HepG2 (cell line): ENCODE measurements around the gene EDC3. TPM values are rescaled to one million over a fixed set of nuclear protein-coding genes. Genes with fewer than 3 reads are reported as not detected.
A peak's percentile ranks its signal among the peaks of the same experiment; 100 is the strongest.

Experiments
- ARNT ChIP-seq: fragments of 450-650 bp; IDR thresholded peaks from 2 replicates; pipeline ENCODE4 v1.6.1; 2017
- DMAP1 ChIP-seq: IDR thresholded peaks from 2 replicates; pipeline ENCODE4 v1.6.1; 2016
- EED ChIP-seq: sonication (generic); formaldehyde crosslinking; IDR thresholded peaks from 2 replicates; pipeline ENCODE4 v1.5.0; 2020; ENCODE audit warnings: mild to moderate bottlenecking, missing genetic modification reagents
- FIP1L1 ChIP-seq: fragments of 200-400 bp; formaldehyde crosslinking; IDR thresholded peaks from 2 replicates; pipeline ENCODE4 v1.6.1; 2018; ENCODE audit warnings: low read depth, mild to moderate bottlenecking, low read length, moderate library complexity, borderline replicate concordance; ENCODE audit not compliant: insufficient read depth
- FOXA3 ChIP-seq: IDR thresholded peaks from 2 replicates; pipeline ENCODE4 v1.6.1; 2016; ENCODE audit warnings: missing genetic modification reagents, missing compliant biosample characterization
- HMG20B ChIP-seq: conservative IDR thresholded peaks from 2 replicates; pipeline ENCODE4 v1.6.1; 2016; ENCODE audit warnings: missing genetic modification reagents, missing compliant biosample characterization
- TAF15 ChIP-seq: fragments of 200-400 bp; formaldehyde crosslinking; IDR thresholded peaks from one replicate; pipeline ENCODE4 v1.6.1; 2018; ENCODE audit warnings: mild to moderate bottlenecking, low read depth, low read length; ENCODE audit not compliant: poor library complexity, severe bottlenecking
- U2AF1 ChIP-seq: fragments of 200-400 bp; formaldehyde crosslinking; optimal IDR thresholded peaks from 2 replicates; pipeline ENCODE3; 2017; ENCODE audit warnings: mild to moderate bottlenecking, low read depth, low read length
- ZEB1 ChIP-seq: IDR thresholded peaks from 2 replicates; pipeline ENCODE4 v1.6.1; 2012; ENCODE audit warnings: mild to moderate bottlenecking, low read depth, inconsistent platforms; ENCODE audit not compliant: insufficient replicate concordance
- ZFP36L1 ChIP-seq: sonication (generic); formaldehyde crosslinking; IDR thresholded peaks from 2 replicates; pipeline ENCODE4 v1.8.0; 2022; ENCODE audit warnings: mild to moderate bottlenecking, missing genetic modification reagents, moderate library complexity
- ZKSCAN8 ChIP-seq: IDR thresholded peaks from 2 replicates; pipeline ENCODE4 v1.6.1; 2016; ENCODE audit warnings: borderline replicate concordance, missing genetic modification reagents, missing compliant biosample characterization
- ZNF34 ChIP-seq: sonication (generic); formaldehyde crosslinking; IDR thresholded peaks from 2 replicates; pipeline ENCODE4 v1.4.0; 2020; ENCODE audit warnings: mild to moderate bottlenecking, missing genetic modification reagents, borderline replicate concordance
- ZNF816 ChIP-seq: sonication (generic); formaldehyde crosslinking; IDR thresholded peaks from 2 replicates; pipeline ENCODE4 v1.8.0; 2022; ENCODE audit warnings: missing genetic modification reagents, mild to moderate bottlenecking, borderline replicate concordance
- ZSCAN25 ChIP-seq: sonication (generic); formaldehyde crosslinking; IDR thresholded peaks from 2 replicates; pipeline ENCODE4 v1.8.0; 2022; ENCODE audit warnings: mild to moderate bottlenecking, missing genetic modification reagents
- polyA plus RNA-seq, 8 experiments: library from polyadenylated mRNA; depleted of rRNA in 3 of 8; stranded (reverse) in 7 of 8; unstranded in 1 of 8; fragments of >200 nt; fragmentation: Illumina TruSeq in 4 of 8; extraction: Trizol in 4 of 8; gene quantifications; 2 replicates each; pipeline versions ENCODE4 v1.2.1 to v1.2.3, GENCODE V29; 2011 to 2016; ENCODE audit warnings: low read depth in 4 of 8, missing spikeins in 1 of 8, mixed read lengths in 1 of 8; ENCODE audit not compliant: insufficient read depth in 1 of 8
- total RNA-seq, 5 experiments: library from RNA; depleted of rRNA; stranded (reverse); fragments of >200 nt; fragmentation: Illumina TruSeq; extraction: Trizol; gene quantifications; 2 replicates each; pipeline ENCODE4 v1.2.3, GENCODE V29; 2016; ENCODE audit warnings: low read depth in 1 of 5
- TF ChIP-seq, protein P1 (sequence below): sonication (generic); IDR thresholded peaks from 2 replicates; pipeline ENCODE4 v1.6.1; 2016; ENCODE audit warnings: low read depth, borderline replicate concordance
- TF ChIP-seq, protein P2 (sequence below): IDR thresholded peaks from 2 replicates; pipeline ENCODE4 v1.6.1; 2012; ENCODE audit warnings: inconsistent platforms
- TF ChIP-seq, protein P3 (sequence below): sonication (generic); formaldehyde crosslinking; IDR thresholded peaks from 2 replicates; pipeline ENCODE4 v1.4.0; 2020; ENCODE audit warnings: mild to moderate bottlenecking, missing genetic modification reagents
- TF ChIP-seq, protein P4 (sequence below): sonication (generic); formaldehyde crosslinking; IDR thresholded peaks from 2 replicates; pipeline ENCODE4 v1.4.0; 2020; ENCODE audit warnings: missing genetic modification reagents, borderline replicate concordance
- TF ChIP-seq, protein P5 (sequence below): sonication (generic); formaldehyde crosslinking; IDR thresholded peaks from 2 replicates; pipeline ENCODE4 v1.4.0; 2020; ENCODE audit warnings: mild to moderate bottlenecking, missing genetic modification reagents, borderline replicate concordance

Gene EDC3
- total and polyA plus RNA-seq, 2 of the 13 experiments (the other 11 are each of a cell fraction or from before 2014, with no cell fraction given): 17.4 to 32.0 TPM

DNA sequence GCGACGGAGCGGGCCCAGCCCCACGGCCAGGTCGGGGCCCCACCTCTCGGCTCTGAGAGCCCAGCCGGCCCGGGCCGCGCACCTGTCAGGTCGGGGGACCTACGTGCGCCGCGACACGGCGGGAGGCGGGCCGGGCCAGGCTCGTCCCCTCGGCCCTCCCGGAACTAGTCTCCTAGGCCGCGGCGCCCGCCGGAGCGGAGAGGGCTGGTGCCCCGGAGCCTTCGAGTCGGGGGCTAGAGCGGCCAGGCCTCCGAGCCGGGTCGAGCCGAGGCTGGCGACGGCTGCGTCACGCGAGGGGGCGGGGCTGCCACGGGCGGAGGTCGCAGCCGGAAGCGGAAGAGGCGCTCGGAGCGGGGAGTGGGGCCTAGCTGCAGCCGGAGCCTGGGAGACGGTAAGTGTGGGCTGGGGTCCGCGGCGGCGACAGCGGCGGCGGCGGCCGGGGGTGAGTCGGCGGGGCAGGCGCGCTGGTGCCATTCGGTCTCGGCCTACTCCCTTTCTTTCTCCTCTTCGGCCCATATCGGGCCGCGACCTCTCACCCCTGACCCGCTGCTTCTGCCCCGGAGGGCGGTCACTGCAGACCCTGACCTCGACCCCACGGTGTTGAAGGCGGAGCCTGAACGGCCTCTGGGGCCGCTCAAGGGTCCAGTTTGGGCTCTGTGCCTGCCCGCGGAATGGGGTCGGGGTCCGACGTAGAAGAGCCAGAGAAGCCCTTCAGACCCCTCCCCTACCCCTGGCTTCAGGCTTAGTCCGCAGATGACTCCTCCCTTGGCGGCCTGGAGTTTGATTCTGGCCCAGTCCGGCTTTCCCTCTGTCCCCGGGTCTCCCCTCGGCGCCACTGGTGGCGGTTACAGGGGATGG lies 80.1 kb downstream of the EDC3 start, which contains the start of gene CLK3 (continued):
- TF ChIP-seq, protein P1, sequence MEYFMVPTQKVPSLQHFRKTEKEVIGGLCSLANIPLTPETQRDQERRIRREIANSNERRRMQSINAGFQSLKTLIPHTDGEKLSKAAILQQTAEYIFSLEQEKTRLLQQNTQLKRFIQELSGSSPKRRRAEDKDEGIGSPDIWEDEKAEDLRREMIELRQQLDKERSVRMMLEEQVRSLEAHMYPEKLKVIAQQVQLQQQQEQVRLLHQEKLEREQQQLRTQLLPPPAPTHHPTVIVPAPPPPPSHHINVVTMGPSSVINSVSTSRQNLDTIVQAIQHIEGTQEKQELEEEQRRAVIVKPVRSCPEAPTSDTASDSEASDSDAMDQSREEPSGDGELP: peak; percentile 58; the same call in 1 of the 2 replicates
- TF ChIP-seq ZNF816 (CRISPR knock-in tag) (peak; percentile 95), ZFP36L1 (CRISPR knock-in tag) (peak; percentile 25; the same call in 1 of the 2 replicates), TAF15 (peak; percentile 32), ZKSCAN8 (0 out of 2 replicates have a peak, but pooled peaks have one; percentile 40), U2AF1 (no peak), ZNF34 (CRISPR knock-in tag) (0 out of 2 replicates have a peak, but pooled peaks have one; percentile 50), EED (CRISPR knock-in tag) (no peak; the same call in 1 of the 2 replicates), ZSCAN25 (CRISPR knock-in tag) (no peak; the same call in 1 of the 2 replicates), FOXA3 (CRISPR knock-in tag) (peak; percentile 62; the same call in 1 of the 2 replicates), ZEB1 (peak; percentile 10), HMG20B (CRISPR knock-in tag) (no peak), FIP1L1 (no peak), DMAP1 (CRISPR knock-in tag) (peak; percentile 50), ARNT (no peak)
- TF ChIP-seq, protein P2, sequence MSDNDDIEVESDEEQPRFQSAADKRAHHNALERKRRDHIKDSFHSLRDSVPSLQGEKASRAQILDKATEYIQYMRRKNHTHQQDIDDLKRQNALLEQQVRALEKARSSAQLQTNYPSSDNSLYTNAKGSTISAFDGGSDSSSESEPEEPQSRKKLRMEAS: no peak; the same call in 1 of the 2 replicates
- TF ChIP-seq, protein P3, sequence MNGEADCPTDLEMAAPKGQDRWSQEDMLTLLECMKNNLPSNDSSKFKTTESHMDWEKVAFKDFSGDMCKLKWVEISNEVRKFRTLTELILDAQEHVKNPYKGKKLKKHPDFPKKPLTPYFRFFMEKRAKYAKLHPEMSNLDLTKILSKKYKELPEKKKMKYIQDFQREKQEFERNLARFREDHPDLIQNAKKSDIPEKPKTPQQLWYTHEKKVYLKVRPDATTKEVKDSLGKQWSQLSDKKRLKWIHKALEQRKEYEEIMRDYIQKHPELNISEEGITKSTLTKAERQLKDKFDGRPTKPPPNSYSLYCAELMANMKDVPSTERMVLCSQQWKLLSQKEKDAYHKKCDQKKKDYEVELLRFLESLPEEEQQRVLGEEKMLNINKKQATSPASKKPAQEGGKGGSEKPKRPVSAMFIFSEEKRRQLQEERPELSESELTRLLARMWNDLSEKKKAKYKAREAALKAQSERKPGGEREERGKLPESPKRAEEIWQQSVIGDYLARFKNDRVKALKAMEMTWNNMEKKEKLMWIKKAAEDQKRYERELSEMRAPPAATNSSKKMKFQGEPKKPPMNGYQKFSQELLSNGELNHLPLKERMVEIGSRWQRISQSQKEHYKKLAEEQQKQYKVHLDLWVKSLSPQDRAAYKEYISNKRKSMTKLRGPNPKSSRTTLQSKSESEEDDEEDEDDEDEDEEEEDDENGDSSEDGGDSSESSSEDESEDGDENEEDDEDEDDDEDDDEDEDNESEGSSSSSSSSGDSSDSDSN (CRISPR knock-in tag): peak; percentile 95
- TF ChIP-seq, protein P4, sequence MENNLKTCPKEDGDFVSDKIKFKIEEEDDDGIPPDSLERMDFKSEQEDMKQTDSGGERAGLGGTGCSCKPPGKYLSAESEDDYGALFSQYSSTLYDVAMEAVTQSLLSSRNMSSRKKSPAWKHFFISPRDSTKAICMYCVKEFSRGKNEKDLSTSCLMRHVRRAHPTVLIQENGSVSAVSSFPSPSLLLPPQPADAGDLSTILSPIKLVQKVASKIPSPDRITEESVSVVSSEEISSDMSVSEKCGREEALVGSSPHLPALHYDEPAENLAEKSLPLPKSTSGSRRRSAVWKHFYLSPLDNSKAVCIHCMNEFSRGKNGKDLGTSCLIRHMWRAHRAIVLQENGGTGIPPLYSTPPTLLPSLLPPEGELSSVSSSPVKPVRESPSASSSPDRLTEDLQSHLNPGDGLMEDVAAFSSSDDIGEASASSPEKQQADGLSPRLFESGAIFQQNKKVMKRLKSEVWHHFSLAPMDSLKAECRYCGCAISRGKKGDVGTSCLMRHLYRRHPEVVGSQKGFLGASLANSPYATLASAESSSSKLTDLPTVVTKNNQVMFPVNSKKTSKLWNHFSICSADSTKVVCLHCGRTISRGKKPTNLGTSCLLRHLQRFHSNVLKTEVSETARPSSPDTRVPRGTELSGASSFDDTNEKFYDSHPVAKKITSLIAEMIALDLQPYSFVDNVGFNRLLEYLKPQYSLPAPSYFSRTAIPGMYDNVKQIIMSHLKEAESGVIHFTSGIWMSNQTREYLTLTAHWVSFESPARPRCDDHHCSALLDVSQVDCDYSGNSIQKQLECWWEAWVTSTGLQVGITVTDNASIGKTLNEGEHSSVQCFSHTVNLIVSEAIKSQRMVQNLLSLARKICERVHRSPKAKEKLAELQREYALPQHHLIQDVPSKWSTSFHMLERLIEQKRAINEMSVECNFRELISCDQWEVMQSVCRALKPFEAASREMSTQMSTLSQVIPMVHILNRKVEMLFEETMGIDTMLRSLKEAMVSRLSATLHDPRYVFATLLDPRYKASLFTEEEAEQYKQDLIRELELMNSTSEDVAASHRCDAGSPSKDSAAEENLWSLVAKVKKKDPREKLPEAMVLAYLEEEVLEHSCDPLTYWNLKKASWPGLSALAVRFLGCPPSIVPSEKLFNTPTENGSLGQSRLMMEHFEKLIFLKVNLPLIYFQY: peak; percentile 98
- TF ChIP-seq, protein P5, sequence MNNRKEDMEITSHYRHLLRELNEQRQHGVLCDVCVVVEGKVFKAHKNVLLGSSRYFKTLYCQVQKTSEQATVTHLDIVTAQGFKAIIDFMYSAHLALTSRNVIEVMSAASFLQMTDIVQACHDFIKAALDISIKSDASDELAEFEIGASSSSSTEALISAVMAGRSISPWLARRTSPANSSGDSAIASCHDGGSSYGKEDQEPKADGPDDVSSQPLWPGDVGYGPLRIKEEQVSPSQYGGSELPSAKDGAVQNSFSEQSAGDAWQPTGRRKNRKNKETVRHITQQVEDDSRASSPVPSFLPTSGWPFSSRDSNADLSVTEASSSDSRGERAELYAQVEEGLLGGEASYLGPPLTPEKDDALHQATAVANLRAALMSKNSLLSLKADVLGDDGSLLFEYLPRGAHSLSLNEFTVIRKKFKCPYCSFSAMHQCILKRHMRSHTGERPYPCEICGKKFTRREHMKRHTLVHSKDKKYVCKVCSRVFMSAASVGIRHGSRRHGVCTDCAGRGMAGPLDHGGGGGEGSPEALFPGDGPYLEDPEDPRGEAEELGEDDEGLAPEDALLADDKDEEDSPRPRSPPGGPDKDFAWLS (CRISPR knock-in tag): no peak
